HG03060 (cell line): ENCODE measurements around the gene KCNJ1.

Source experiments
- ATAC-seq: cut with Tn5 transposase; IDR thresholded peaks from one replicate; pipeline ENCODE4 v1.9.1; 2021; ENCODE audit warnings: low read depth, moderate number of reproducible peaks; ENCODE audit not compliant: unreplicated experiment

Gene KCNJ1

DNA sequence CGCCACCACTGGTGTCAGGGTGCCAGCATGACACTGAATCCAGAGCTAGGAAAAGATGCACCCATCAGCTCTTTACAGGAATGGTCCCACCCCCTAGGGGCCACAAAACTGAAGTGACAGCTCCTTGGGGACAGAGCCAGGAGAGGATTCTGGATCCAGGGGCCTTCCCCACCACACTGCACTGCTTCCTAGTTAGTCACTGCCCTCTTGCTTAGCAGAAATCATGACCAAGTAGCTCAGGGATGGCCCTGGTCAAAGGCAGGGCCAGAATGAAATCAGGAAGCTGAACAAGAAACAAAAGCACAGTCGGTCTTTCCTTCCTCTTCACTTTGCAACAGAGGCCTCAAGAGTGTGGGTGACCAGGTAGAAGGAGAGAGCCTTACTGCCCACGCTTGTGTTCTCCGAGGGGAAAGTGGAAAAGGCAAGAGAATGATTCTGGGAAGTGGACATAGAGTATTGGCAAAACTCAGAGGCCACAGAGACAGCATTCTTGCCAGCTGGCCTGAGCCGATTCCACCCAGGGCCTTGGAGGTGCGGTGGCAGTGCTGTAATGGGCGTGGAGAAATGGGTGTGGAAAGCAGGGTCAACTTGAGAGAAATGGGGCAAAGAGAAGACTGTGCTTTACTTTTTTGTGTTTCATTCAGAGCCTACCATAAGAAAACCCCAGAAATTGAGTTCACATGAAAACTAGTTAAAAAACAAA, 39.8 kb downstream of the KCNJ1 start:
- no peak for ATAC-seq

DNA sequence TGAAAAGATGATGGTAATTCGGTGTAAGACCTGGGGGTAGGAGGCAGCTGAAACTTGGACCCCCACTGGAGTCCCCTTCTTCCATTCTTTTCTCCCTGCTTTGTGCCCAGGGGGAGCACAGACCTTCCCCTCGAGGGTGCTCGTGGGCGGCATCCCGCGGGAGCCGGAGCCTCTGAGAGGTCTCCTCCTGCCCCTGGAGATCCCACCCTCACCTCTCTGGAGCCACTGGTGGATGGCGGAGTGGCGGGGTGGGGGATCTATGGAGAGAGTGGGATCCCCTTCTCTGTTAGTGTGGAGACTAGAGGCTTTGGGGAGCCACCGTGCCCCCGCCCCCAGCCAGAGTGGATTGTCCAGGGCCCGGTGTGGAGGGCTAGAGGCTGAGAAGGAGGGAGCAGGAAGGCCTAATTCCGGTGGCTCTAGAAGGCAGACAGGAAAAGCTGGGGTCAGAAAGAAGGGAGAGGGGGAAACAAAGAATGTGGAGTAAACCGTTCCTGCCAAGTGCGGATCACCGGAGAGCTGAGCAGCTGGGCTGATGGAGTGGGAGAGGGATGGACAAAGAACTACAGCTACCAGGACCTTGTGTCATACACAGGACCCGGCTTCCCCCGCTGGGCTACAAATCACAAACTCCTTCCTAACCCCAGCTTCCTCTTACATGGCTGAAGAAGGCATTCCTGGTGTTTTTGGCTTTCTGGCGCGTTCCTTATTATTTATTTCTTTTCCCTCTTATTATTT, 41.9 kb downstream of the KCNJ1 start:
- ATAC-seq: no peak

DNA sequence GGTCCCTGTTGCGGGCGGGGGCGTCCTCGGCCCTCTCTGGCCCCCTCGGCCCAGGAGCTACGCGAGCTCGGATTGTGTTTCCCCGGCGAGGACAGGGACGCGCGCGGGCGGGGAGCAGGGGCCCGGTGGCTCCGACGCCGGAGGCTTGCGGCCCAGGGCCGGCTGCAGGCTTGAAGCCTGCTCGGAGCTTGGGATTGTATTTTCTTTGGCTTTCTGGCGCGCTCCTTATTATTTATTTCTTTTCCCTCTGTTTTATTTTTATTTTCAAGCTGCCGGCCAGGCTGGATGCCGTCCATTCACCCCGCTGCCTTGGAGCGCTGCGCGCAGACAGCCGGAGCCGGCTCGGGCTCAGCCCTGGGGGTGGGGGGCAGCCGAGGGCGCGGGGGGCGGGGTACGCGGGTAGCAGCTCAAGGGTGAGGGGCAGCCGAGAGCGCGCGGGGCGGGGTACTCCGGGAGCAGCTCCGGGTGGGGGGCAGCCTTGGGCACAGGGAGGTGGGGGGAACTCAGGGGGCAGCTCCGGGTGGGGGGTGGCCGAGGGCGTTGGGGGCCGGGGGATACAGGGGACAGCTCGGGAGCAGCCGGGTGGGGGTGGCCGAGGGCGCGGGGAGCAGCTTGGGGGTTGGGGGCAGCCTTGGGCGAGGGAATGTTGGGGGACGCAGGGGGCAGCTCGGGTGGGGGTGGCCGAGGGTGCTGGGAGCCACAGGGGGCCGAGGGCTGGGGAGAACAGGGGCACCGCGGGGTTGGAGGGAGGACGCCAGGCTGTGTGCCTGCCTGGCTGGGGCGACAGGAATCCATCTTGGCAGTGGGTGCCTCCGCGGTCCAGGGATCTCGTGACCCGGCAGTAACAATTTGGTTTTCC, 42.7 kb downstream of the KCNJ1 start:
- no peak for ATAC-seq

DNA sequence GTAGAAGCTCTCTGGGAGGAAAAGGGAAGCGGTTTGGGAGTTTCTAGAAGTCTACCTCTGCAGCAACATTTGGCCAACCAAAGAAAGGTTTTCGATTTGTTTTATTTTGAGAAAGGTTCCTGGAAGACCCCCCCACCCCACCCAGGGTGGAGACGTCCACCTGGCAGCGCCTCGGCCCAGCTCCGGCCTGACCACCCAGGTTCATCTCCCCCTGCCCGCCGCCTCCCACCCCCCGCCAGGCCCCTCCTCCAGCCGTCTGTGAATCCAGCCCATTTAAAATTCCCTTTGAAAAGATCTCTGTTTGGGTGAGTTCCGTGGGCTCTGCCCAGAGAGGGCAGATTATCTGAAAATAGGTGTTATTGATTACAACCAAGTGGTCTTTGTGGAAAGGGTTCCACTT, 43.3 kb downstream of the KCNJ1 start:
- no peak for ATAC-seq

DNA sequence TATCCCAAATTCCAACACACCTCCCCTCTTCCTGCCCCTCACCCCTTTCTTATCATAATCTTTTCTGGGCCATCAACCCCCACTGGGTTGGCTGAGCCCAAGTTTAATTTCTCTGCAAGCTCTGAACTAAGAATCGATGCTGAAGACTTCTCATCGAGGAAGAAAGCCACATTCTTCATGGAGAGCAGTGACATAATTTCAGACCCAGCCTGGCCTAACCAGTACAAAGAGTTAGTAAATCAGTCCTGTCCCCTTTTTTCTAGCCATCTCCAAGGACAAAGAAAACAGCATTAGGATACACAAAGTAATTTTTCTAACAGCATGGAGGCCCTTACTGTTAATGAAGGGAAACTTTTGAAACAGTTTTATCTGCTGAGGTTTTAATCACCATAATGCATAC, 45.0 kb downstream of the KCNJ1 start:
- no peak for ATAC-seq

DNA sequence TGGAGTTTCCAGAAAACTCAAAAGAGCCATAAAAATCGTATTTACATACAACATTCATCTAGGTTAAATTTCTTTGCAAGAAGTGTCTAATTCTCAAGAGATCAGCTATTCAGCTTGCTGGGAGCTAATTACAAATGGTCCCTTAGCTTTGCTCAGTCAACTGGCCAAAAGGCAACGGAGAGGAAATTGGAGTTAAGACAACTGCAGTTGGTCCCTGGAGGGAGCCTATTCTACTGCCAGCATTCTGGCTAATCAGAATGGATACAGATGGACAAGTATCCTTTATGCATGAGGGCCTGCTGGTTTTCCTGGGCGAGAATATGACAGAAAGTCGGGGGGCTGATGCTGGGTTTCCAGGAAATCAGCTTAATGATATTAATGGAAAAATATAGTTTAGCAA, 45.5 kb downstream of the KCNJ1 start:
- ATAC-seq: no peak

DNA sequence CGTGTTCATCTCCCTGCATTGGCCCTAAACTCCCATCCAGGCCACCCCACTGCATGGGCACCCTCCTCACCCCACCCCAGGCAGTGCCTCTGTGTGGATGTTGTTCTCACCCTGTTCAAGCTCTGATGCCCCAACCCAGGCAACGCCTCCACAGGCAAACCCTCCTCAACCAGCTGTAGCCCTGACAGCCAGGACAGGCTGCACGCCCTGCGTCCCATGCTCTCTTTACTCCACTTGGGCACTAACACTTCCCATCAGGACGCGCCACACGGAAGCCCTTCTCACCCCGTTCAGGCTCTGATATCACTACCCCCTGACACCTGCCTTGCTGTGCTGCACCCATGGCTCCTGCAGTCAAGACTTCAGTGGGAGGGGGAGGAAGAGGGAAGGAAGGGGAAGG, 47.9 kb downstream of the KCNJ1 start:
- no peak for ATAC-seq

DNA sequence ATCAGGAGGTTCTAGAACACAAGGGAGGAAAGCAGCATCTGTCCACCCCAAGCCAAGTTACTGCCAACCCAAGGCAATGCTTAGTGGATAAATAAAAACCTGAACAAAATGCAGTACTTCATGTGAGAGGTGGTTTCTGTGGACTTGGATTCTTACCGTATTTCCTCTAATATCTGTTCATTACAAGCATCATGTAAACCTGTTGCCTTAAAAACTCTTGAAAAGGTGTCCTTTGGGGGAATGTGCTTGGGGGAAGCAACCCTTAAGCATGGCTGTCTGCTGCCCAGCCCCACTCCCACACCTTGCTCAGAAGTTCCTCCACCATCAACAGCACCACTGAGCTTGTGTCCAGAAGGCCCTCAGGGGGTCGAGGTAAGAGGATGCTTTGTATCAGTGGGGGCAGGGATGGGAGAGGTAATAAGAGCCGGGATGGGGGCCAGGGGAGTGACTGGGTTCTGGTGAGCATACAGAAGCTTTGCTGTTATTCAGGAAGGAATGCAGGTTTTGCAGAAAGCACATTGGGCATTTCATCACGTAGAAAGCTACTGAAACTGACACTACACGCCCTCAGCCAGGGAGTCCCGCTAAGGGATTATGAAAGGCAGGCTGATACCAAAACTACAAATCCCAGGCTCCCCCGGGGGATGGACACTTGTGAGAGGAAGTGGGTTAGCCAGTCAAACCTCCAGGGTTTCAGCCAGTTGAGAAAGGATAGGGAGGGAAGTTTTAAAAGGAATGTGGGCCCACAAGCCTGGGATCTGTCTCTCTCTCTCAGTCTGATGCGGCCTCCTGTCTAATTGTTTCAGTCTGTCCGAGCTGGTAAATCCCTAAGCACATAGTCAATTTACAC, 52.0 kb downstream of the KCNJ1 start:
- no peak for ATAC-seq

DNA sequence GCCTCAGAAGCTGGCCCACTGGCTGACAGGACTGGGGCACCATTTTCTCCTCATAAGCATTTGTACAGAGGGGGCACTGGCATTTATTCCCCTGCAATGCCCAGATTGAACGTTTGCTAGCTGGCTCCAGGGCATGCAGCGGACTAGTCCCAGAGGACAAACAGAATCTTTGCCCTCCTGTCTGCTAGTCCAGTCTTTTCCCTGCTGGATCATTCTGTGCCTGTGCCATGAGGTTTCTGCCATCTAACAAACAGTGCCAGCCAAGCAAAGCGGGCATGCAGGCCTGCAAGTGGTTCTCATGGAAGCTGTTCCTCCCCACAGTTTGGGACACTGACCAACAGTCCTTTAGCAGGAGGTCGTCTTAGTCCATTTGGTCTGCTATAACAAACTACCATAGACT, 53.4 kb downstream of the KCNJ1 start:
- no peak for ATAC-seq

DNA sequence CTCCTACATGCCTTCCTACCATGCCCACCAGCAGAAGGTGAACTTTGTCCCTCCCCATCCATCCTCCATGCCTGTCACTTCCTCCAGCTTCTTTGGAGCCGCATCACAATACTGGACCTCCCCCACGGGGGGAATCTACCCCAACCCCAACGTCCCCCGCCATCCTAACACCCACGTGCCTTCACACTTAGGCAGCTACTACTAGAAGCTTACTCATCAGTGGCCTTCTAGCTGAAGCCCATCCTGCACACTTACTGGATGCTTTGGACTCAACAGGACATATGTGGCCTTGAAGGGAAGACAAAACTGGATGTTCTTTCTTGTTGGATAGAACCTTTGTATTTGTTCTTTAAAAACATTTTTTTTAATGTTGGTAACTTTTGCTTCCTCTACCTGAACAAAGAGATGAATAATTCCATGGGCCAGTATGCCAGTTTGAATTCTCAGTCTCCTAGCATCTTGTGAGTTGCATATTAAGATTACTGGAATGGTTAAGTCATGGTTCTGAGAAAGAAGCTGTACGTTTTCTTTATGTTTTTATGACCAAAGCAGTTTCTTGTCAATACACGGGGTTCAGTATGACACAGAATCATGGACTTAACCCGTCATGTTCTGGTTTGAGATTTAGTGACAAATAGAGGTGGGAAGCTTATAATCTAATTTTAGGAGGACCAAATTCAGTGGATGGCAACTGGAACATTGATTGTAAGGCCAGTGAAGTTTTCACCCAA, 56.1 kb downstream of the KCNJ1 start:
- no peak for ATAC-seq

DNA sequence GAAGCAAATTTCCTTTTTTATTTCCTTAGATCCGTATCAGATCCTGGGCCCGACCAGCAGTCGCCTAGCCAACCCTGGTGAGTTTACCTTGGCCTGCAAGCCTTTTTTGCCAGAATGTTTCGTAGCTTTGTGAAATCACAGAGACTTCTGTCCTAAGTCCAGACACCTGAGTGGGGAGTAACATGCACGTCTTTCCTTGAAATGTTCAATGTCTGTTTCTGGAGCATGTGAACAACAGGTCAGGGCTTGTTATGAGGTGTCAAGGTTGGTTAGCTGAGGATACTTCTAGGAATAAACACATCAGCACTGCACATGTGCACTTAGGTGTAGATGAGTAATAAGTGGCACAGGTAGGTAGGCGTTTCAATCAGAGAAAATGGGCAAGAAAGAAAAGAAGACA, 58.0 kb downstream of the KCNJ1 start:
- ATAC-seq: no peak

DNA sequence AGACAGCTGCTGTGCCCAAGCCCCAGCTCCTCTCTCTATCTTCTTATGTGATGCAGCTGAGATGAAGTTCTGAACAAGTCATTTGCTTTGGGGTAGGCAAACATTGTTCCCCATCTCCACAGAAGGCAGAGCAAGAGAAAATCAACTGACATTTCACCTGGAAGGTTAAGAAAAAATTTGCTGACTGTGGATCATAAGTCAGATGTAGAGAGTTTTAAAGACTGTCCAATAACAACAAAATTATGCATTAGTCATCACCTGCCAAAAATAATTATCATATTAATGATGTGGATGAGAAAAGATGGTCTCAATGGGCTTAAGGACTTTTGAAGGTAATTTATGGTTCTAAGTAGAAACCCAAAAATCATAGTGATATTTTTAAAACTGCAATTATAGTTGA, 59.2 kb downstream of the KCNJ1 start:
- no peak for ATAC-seq

DNA sequence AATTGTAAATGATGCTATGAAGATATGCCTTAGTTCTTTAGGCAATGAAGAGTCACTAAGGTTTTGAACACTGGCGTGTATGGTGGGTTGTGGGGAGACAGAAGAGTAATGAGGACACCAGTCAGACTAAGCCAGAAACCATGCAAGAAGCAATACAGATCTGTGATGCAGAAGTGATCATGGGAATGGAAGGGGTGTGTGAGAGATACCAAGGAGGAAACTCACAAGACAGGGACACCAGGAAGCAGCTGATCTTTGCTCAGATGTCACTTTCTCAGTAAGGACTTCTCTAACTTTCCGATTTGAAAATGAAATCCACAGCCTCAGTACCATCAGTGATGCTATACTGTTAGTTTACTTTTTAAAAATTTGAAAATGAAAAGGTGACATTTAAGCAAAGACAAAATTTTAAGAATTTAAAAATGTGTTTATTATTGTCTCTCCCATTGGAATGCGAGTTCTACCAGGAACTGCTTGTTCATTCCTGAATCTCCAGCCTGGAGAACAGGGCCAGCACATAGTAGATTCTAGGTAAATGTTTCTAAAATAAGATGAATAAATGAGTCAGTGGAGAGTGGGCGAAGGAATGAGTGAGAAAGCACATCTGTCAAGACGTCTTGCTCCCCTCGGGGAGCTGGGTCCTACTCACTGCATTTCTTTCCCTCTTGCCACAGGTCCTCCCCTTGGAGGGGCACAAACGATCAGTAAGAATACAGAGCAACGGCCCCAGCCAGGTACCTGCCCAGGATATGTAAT, 60.4 kb downstream of the KCNJ1 start:
- ATAC-seq: no peak

DNA sequence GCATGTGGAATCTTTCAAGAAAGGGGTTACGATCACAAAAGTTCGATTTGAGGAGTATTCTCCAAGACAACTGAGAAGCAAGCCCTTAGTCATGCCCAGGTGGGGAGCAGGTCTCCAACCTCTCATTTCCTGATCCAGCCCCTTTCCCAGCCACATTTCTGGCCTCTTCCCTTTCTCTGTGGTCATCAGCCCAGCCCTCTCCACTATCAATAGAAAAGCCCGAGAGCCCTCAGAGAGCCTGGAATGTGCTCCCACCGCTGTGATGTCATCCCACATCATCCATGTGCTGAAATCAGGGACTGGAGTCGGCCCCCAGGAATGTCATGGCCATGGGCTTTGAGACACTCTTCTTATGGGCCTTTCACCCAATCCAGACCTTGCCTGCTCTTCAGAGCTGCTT, 62.6 kb downstream of the KCNJ1 start:
- no peak for ATAC-seq

DNA sequence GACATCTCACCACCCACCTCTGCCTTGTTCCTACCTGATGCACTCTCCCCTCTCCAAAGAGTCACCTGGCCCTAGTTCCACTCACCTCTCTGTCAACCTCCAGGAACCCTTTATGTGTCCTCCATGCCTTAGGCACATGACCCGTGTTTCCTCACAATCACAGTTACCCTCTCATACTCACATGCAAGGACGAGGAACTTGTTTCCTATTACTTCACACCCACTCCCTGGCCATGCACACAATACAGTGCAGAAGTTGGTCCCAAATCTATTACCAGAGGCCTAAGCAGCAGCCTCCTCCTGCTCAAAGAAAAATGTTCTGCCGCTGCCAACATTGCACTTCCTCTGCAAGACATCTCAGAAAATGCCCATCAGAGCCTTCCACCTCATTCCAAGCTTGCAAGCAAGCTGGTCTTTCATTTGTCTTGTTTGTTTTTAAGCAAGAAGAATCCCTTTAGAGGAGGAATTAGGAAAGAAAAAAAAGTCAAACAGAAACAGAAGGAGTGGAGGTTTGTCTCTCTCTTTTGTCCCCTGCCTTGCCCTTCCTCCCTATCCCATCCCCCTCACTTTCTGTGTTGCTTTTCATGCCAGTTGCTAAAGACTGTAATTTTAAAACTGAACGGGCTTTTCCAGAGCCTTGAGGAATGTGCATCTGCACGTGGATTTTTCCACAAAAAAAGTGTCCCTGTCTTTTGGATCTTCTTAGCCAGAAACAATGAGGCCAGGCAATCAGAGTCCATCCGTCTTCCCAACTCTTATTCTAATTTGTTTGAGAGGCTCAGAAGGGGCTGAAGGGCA, 63.4 kb downstream of the KCNJ1 start:
- ATAC-seq: no peak

DNA sequence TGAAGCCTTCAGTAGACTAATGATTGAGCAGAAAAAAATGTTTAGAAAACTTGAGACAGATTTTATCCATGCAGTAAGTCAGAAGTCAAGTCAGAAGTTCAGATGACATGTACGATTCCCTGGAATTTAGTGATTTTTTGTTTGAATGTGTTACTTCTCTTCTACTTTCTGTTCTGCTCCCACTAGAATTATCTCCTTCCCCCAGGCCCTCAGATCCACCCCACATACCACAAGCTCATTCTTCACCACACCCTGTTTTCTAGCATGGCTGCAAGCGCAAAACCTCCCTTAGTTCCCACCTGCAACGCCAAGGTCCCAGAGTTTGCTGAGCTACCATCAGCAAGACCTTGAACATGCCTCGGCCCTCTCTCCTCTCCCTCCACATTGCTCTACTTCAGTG, 64.1 kb downstream of the KCNJ1 start:
- ATAC-seq: no peak

DNA sequence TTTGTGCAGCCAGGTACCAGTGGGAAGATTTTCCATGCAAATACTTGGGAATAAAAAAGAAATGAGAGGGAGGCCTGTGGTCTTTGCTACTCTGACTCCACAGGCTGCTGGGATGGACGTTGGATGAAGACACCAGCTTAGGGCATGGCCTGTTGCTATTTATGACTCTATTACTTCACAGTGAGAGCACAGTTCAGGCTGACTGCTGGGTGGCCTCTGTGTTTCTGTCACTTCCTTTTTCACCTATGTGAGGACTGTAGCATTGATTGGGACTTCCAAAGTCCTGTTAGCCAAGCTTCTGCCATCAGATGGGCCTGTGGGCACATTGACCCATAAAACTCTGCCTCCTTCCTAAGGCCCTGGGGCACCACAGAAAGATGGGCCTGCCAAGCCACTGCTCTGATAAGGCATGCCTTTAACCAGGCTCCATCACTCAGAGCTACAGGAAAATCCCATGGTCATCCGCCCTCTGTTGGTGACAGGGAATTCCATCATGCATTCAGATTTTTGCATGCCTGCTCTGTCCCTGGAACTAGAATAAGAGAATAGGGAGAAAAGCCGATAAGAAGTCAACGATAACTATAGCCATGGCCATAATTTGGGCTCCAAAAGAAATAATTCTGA, 64.6 kb downstream of the KCNJ1 start:
- no peak for ATAC-seq

DNA sequence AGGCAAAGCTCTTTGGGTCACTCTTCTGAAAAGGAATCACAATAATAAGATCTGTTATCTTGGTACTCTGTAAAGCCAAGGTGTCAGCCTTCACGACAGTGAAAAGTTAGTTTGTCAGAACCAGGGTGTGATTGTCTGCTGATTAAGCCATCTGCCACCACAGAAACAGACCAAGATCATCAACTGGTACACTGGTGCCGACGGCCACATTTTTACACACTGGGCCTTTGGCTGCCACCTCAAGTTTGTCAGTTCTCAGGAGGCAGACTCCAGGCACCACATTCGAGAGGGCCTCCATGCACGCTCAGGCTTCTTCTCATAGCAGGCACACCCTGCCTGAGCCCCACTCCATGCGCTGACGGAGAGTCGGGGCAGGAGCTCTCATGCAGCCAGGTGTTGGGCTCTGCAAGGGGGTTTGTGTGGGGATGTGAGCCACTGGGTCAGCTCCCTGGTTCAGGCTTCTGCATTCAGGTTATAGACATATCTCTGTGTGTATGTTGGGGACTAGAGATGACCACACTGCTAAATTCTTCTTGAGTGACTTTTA, 66.2 kb downstream of the KCNJ1 start:
- ATAC-seq: no peak
